ENCODE results near the gene GCG. TPM values are rescaled to one million over a fixed set of nuclear protein-coding genes. Genes with fewer than 3 reads are reported as not detected.

The GCG gene
- total and polyA plus RNA-seq, 9 donors: 8.4 to 80.3 (median 23.2) TPM

GRCh38 chr2:162155093-162155492 is 3.0 kb upstream of the GCG start:
- 91% methylated on average over 1 of the region's 3 CpGs for WGBS (ENCODE audit: insufficient coverage)
- no peak for DNase-seq
- Histone ChIP-seq H3K9me3 (replicated peaks; ENCODE audit: control insufficient read depth, low read depth, low read length) (no peaks in the 10 kb centered on the region), H3K27ac (ENCODE audit: low read length) (no peak overlapping the region), H3K27me3 (ENCODE audit: control insufficient read depth, insufficient read depth, low read length) (no peaks in the 10 kb centered on the region), H3K36me3 (ENCODE audit: control insufficient read depth, insufficient read depth, low read length) (no peaks in the 10 kb centered on the region), H3K4me3 (ENCODE audit: low read length) (no peak overlapping the region), H3K4me1 (ENCODE audit: control insufficient read depth, insufficient read depth, low read length) (peaks cover 2% of the 10 kb centered on the region)

GRCh38 chr2:162153608-162154224 is 1.7 kb upstream of the GCG start:
- H3K27me3 ChIP-seq (ENCODE audit: control insufficient read depth, insufficient read depth, low read length): no peaks in the 10 kb centered on the region
- H3K4me1 ChIP-seq (ENCODE audit: control insufficient read depth, insufficient read depth, low read length): no peaks in the 10 kb centered on the region
- no peaks in the 10 kb centered on the region for H3K9me3 ChIP-seq (replicated peaks; ENCODE audit: control insufficient read depth, low read depth, low read length)
- WGBS (ENCODE audit: insufficient coverage): no CpG with 5 or more reads among the region's 5 CpGs
- no peak overlapping the region for H3K4me3 ChIP-seq (ENCODE audit: low read length)
- no peaks in the 10 kb centered on the region for H3K36me3 ChIP-seq (ENCODE audit: control insufficient read depth, insufficient read depth, low read length)
- no peak overlapping the region for H3K27ac ChIP-seq (ENCODE audit: low read length)
- peak; percentile 77 for DNase-seq

DNA sequence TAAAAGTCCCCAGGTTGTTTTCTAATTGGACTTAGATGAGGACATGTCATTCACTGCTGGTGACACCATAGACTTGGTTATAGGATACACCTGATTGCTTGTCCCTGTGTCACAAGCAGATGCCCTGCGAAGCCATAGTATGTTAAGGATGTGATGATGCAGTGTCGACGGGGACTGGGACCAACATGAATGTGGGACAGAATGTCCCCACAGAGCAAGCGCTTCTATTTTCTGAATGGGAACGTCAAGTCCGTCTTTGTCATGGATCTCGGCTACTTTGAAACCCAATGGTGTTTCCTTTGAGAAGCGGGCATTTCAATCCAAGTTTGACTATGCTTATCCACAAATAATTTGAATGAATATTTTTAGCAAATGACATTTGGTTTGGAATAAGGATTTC is 2.1 kb downstream of the GCG start:
- H3K4me1 ChIP-seq (ENCODE audit: control insufficient read depth, insufficient read depth, low read length): no peaks in the 10 kb centered on the region
- H3K27me3 ChIP-seq (ENCODE audit: control insufficient read depth, insufficient read depth, low read length): no peaks in the 10 kb centered on the region
- no peaks in the 10 kb centered on the region for H3K36me3 ChIP-seq (ENCODE audit: control insufficient read depth, insufficient read depth, low read length)
- no peak for DNase-seq
- H3K27ac ChIP-seq (ENCODE audit: low read length): no peak overlapping the region
- H3K9me3 ChIP-seq (replicated peaks; ENCODE audit: control insufficient read depth, low read depth, low read length): no peaks in the 10 kb centered on the region
- 70% methylated on average over 6 of the region's 8 CpGs for WGBS (ENCODE audit: insufficient coverage)
- no peak overlapping the region for H3K4me3 ChIP-seq (ENCODE audit: low read length)

DNA sequence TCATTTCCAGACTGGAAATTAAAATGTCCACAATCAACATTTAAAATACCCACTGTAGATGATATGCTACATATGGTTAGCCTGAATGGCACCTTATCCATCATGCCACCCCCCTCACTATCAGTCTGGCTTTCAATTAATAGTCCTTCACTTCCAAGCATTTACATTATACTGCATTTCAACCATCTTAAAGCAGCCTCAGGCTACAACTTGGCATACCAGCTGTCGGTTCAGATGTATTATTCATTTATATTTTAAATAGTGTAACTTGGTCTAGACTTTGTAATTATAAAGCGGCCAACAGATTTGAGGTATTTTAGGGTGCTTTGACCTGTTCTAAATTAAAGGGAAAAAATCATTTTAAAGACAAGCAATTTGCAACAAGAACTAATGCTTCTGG is 2.6 kb downstream of the GCG start:
- Histone ChIP-seq H3K9me3 (replicated peaks; ENCODE audit: control insufficient read depth, low read depth, low read length) (no peaks in the 10 kb centered on the region), H3K4me1 (ENCODE audit: control insufficient read depth, insufficient read depth, low read length) (no peaks in the 10 kb centered on the region), H3K27ac (ENCODE audit: low read length) (no peak overlapping the region), H3K36me3 (ENCODE audit: control insufficient read depth, insufficient read depth, low read length) (no peaks in the 10 kb centered on the region), H3K27me3 (ENCODE audit: control insufficient read depth, insufficient read depth, low read length) (no peaks in the 10 kb centered on the region), H3K4me3 (ENCODE audit: low read length) (no peak overlapping the region)
- WGBS (ENCODE audit: insufficient coverage): no CpG with 5 or more reads among the region's 2 CpGs
- DNase-seq: no peak

DNA sequence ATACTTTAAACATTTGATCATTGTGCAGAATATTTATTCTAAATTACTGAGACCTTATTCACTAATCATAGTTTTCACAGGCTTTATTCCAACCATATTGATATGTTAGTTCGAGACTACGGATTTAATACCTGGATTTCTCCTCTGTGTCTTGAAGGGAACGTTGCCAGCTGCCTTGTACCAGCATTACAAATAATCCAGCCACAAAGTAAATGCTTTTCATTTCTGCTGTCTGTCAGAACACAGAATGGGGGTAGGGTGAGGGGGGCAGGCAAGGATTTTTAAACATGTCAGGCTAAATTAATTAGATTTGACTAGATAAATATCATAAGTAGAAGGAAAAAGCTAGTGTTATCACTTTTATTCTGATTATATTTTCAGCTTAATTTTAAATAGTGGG is 3.1 kb downstream of the GCG start:
- Histone ChIP-seq H3K9me3 (replicated peaks; ENCODE audit: control insufficient read depth, low read depth, low read length) (no peaks in the 10 kb centered on the region), H3K36me3 (ENCODE audit: control insufficient read depth, insufficient read depth, low read length) (no peaks in the 10 kb centered on the region), H3K4me3 (ENCODE audit: low read length) (no peak overlapping the region), H3K27me3 (ENCODE audit: control insufficient read depth, insufficient read depth, low read length) (no peaks in the 10 kb centered on the region), H3K27ac (ENCODE audit: low read length) (no peak overlapping the region), H3K4me1 (ENCODE audit: control insufficient read depth, insufficient read depth, low read length) (no peaks in the 10 kb centered on the region)
- WGBS (ENCODE audit: insufficient coverage): no CpG with 5 or more reads among the region's 3 CpGs
- DNase-seq: no peak

- no peak overlapping the region for H3K4me3 ChIP-seq (ENCODE audit: low read length)
- H3K9me3 ChIP-seq (replicated peaks; ENCODE audit: control insufficient read depth, low read depth, low read length): no peaks in the 10 kb centered on the region
- DNase-seq: no peak
- H3K4me1 ChIP-seq (ENCODE audit: control insufficient read depth, insufficient read depth, low read length): no peaks in the 10 kb centered on the region
- H3K27ac ChIP-seq (ENCODE audit: low read length): no peak overlapping the region
- WGBS (ENCODE audit: insufficient coverage): 80% methylated on average over 1 of the region's 4 CpGs
- H3K27me3 ChIP-seq (ENCODE audit: control insufficient read depth, insufficient read depth, low read length): no peaks in the 10 kb centered on the region
- no peaks in the 10 kb centered on the region for H3K36me3 ChIP-seq (ENCODE audit: control insufficient read depth, insufficient read depth, low read length)
Measured at GRCh38 chr2:162143969-162144368, 8.1 kb downstream of the GCG start.

GRCh38 chr2:162138310-162138709 is 13.7 kb downstream of the GCG start:
- Histone ChIP-seq H3K36me3 (ENCODE audit: control insufficient read depth, insufficient read depth, low read length) (no peaks in the 10 kb centered on the region), H3K4me3 (ENCODE audit: low read length) (no peak overlapping the region), H3K27me3 (ENCODE audit: control insufficient read depth, insufficient read depth, low read length) (no peaks in the 10 kb centered on the region), H3K9me3 (replicated peaks; ENCODE audit: control insufficient read depth, low read depth, low read length) (no peaks in the 10 kb centered on the region), H3K4me1 (ENCODE audit: control insufficient read depth, insufficient read depth, low read length) (no peaks in the 10 kb centered on the region), H3K27ac (ENCODE audit: low read length) (no peak overlapping the region)
- DNase-seq: no peak

DNA sequence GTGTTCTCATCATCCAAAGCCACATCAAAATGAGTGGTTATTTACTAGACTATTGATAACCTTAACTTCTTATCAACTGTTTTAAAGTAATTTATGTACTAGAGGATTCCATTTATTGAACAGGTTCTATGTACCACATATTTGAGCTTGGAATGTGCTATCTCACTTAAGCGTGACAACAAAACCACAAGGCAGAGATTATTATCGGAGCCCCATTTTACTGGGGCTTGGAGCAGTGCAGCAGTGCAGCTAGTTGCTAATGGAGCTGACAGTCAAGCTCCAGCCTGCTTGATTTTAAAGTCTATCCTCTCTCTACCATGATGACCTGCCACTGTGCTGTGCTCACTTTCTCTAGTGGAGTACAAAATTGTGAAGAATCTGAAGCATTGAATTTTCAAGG is 24.6 kb downstream of the GCG start:
- no peak for DNase-seq
- no peak overlapping the region for H3K4me3 ChIP-seq (ENCODE audit: low read length)
- no peaks in the 10 kb centered on the region for H3K36me3 ChIP-seq (ENCODE audit: control insufficient read depth, insufficient read depth, low read length)
- no peak overlapping the region for H3K27ac ChIP-seq (ENCODE audit: low read length)
- no CpG with 5 or more reads among the region's 2 CpGs for WGBS (ENCODE audit: insufficient coverage)
- H3K4me1 ChIP-seq (ENCODE audit: control insufficient read depth, insufficient read depth, low read length): no peaks in the 10 kb centered on the region
- H3K27me3 ChIP-seq (ENCODE audit: control insufficient read depth, insufficient read depth, low read length): no peaks in the 10 kb centered on the region
- no peaks in the 10 kb centered on the region for H3K9me3 ChIP-seq (replicated peaks; ENCODE audit: control insufficient read depth, low read depth, low read length)

DNA sequence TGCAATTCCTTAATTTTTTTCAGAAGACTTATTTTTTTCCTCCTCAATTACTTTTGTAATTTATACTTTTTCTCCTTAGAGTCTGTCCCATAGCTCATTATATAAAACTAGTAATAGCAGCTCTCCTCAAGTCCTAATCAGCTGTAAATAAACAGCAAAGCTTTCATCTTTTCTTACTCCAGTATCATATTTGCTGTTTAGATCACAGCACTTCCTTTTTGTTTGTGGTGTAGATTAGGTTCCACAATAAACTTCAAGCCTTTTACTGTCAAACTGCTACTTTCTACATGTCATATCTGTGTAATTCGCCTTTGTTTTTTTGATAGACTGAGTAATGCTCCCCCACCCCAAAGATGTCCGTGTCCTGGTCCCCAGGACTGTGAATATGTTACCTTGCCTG is 25.5 kb downstream of the GCG start:
- no peaks in the 10 kb centered on the region for H3K36me3 ChIP-seq (ENCODE audit: control insufficient read depth, insufficient read depth, low read length)
- no peaks in the 10 kb centered on the region for H3K27me3 ChIP-seq (ENCODE audit: control insufficient read depth, insufficient read depth, low read length)
- no peaks in the 10 kb centered on the region for H3K4me1 ChIP-seq (ENCODE audit: control insufficient read depth, insufficient read depth, low read length)
- WGBS (ENCODE audit: insufficient coverage): 100% methylated on average over 1 of the region's 2 CpGs
- no peak overlapping the region for H3K4me3 ChIP-seq (ENCODE audit: low read length)
- H3K9me3 ChIP-seq (replicated peaks; ENCODE audit: control insufficient read depth, low read depth, low read length): no peaks in the 10 kb centered on the region
- no peak for DNase-seq
- H3K27ac ChIP-seq (ENCODE audit: low read length): no peak overlapping the region

- WGBS (ENCODE audit: insufficient coverage): no CpG with 5 or more reads among the region's 1 CpG
Measured at GRCh38 chr2:162126111-162126519, 25.9 kb downstream of the GCG start.

GRCh38 chr2:162125138-162125537 is 26.9 kb downstream of the GCG start:
- 80% methylated on average over 1 of the region's 2 CpGs for WGBS (ENCODE audit: insufficient coverage)
- H3K27ac ChIP-seq (ENCODE audit: low read length): no peak overlapping the region
- no peaks in the 10 kb centered on the region for H3K4me1 ChIP-seq (ENCODE audit: control insufficient read depth, insufficient read depth, low read length)
- no peak for DNase-seq
- no peak overlapping the region for H3K4me3 ChIP-seq (ENCODE audit: low read length)
- no peaks in the 10 kb centered on the region for H3K27me3 ChIP-seq (ENCODE audit: control insufficient read depth, insufficient read depth, low read length)
- no peaks in the 10 kb centered on the region for H3K36me3 ChIP-seq (ENCODE audit: control insufficient read depth, insufficient read depth, low read length)
- H3K9me3 ChIP-seq (replicated peaks; ENCODE audit: control insufficient read depth, low read depth, low read length): no peaks in the 10 kb centered on the region

More at GRCh38 chr2:162126111-162126519, 25.9 kb downstream of the GCG start:
- H3K4me1 ChIP-seq (ENCODE audit: control insufficient read depth, insufficient read depth, low read length): no peaks in the 10 kb centered on the region
- H3K27me3 ChIP-seq (ENCODE audit: control insufficient read depth, insufficient read depth, low read length): no peaks in the 10 kb centered on the region
- H3K27ac ChIP-seq (ENCODE audit: low read length): no peak overlapping the region
- peak; percentile 71 for DNase-seq
- no peaks in the 10 kb centered on the region for H3K36me3 ChIP-seq (ENCODE audit: control insufficient read depth, insufficient read depth, low read length)
- no peaks in the 10 kb centered on the region for H3K9me3 ChIP-seq (replicated peaks; ENCODE audit: control insufficient read depth, low read depth, low read length)
- H3K4me3 ChIP-seq (ENCODE audit: low read length): no peak overlapping the region
